Esophagus squamous epithelium (tissue), 5 donors: ENCODE measurements around the gene FAM227B. TPM values are rescaled to one million over a fixed set of nuclear protein-coding genes. Genes with fewer than 3 reads are reported as not detected.
"Not testable (repeated sequence)": the region's sequence is repeated elsewhere in the genome, so short reads cannot be mapped to it uniquely, and the experiment has no call there.

Experiments used
- DNase-seq: peaks from one replicate; lab custom pipeline; 2025; lab: John Stamatoyannopoulos, UW
- H3K27ac ChIP-seq, 4 donors: fragments of 200-600 bp; sonication (generic); one replicate each; pipeline ENCODE4 v1.5.1; 2016 to 2019; ENCODE audit warnings: mild to moderate bottlenecking in 1 of 4
- H3K27me3 ChIP-seq, 4 donors: fragments of 200-600 bp; sonication (generic); 1 replicate in 3 of 4; 2 replicates in 1 of 4; pipeline versions ENCODE4 v1.5.1 to v1.6.0; 2017 to 2021; ENCODE audit warnings: antibody characterized with exemption in 1 of 4
- H3K36me3 ChIP-seq, 3 donors: fragments of 200-600 bp; sonication (generic); one replicate each; pipeline ENCODE4 v1.5.1; 2016 to 2019
- H3K4me1 ChIP-seq, 3 donors: fragments of 200-600 bp; sonication (generic); one replicate each; pipeline ENCODE4 v1.5.1; 2017 to 2019
- H3K4me3 ChIP-seq, 4 donors: fragments of 200-600 bp; sonication (generic); 1 replicate in 3 of 4; 2 replicates in 1 of 4; pipeline ENCODE4 v1.5.1; 2016 to 2019; ENCODE audit warnings: mild to moderate bottlenecking in 2 of 4, moderate library complexity in 1 of 4
- H3K9me3 ChIP-seq, 3 donors: fragments of 200-600 bp; sonication (generic); one replicate each; pipeline ENCODE4 v1.5.1; 2016 to 2019
- POLR2A ChIP-seq, 4 donors: fragments of 450-650 bp; IDR thresholded peaks; one replicate each; pipeline ENCODE4 v1.6.1; 2017; ENCODE audit warnings: antibody characterized with exemption in 4 of 4, mild to moderate bottlenecking in 4 of 4, moderate library complexity in 3 of 4
- WGBS, 2 donors: methylation state at CpG; one replicate each; pipeline ENCODE4 v1.1.5; 2018; 5-methylcytosine and 5-hydroxymethylcytosine counted together
- intact Hi-C: fragments of 100-400 bp; cut with DNase I; formaldehyde crosslinking; loops from one replicate; pipeline ENCODE4 v1.15.0; 2022
- total RNA-seq, 4 donors: library from RNA; depleted of rRNA; stranded (reverse); fragments of >200 nt; gene quantifications; one replicate each; pipeline ENCODE4 v1.1.0, GENCODE V29; 2016
- TF ChIP-seq, protein P1 (sequence below), 6 experiments: fragments of 450-650 bp in 4 of 6; fragments of 200-600 bp in 2 of 6; sonication (generic) in 2 of 6; IDR thresholded peaks; one replicate each; pipeline ENCODE4 v1.5.1; 2016 to 2019; ENCODE audit warnings: antibody characterized with exemption in 6 of 6, mild to moderate bottlenecking in 4 of 6, moderate library complexity in 4 of 6
- donor health status: DM: yes; HTN: yes; CAD: no.

FAM227B gene
- total RNA-seq, 4 donors from 2014 or later: 0.80 to 4.4 (median 1.6) TPM

DNA sequence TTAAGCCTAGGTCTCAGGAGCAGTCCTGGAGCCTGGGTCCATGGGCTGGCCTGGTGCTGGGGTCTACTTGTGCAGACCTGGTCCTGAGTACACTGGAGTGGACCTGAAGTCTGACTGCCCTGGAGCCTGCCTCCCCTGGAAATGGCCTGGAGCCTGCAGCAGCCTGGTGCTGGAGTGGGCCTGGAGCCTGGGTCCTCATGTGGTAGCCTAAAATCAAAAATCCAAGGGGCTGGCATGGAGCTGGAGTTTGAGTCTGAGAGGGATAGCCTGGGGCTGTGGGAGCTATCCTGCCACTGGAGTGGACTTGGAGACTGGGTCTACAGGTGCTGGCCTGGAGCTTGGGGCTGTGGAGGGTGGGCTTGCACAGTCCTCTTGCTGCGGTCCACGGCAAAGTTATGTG, 15.0 kb downstream of the FAM227B start:
- intact Hi-C loops: no loop called here
- Histone ChIP-seq H3K36me3 (no peaks in the 10 kb centered on the region), H3K4me1 (no peaks in the 10 kb centered on the region), H3K4me3 (no peak overlapping the region), H3K27ac (no peak overlapping the region), H3K27me3 (no peaks in the 10 kb centered on the region), H3K9me3 (peaks cover 0 to 8% (median 5%) of the 10 kb centered on the region in 3 donors)
- WGBS, 2 donors: 90 to 97% methylated on average over 2 of the region's 2 CpGs
- DNase-seq: no peak
- TF ChIP-seq, protein P1, sequence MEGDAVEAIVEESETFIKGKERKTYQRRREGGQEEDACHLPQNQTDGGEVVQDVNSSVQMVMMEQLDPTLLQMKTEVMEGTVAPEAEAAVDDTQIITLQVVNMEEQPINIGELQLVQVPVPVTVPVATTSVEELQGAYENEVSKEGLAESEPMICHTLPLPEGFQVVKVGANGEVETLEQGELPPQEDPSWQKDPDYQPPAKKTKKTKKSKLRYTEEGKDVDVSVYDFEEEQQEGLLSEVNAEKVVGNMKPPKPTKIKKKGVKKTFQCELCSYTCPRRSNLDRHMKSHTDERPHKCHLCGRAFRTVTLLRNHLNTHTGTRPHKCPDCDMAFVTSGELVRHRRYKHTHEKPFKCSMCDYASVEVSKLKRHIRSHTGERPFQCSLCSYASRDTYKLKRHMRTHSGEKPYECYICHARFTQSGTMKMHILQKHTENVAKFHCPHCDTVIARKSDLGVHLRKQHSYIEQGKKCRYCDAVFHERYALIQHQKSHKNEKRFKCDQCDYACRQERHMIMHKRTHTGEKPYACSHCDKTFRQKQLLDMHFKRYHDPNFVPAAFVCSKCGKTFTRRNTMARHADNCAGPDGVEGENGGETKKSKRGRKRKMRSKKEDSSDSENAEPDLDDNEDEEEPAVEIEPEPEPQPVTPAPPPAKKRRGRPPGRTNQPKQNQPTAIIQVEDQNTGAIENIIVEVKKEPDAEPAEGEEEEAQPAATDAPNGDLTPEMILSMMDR (IDR thresholded peaks at IDR 0.05): no peak
- no peak for TF ChIP-seq POLR2A (IDR thresholded peaks at IDR 0.05)

DNA sequence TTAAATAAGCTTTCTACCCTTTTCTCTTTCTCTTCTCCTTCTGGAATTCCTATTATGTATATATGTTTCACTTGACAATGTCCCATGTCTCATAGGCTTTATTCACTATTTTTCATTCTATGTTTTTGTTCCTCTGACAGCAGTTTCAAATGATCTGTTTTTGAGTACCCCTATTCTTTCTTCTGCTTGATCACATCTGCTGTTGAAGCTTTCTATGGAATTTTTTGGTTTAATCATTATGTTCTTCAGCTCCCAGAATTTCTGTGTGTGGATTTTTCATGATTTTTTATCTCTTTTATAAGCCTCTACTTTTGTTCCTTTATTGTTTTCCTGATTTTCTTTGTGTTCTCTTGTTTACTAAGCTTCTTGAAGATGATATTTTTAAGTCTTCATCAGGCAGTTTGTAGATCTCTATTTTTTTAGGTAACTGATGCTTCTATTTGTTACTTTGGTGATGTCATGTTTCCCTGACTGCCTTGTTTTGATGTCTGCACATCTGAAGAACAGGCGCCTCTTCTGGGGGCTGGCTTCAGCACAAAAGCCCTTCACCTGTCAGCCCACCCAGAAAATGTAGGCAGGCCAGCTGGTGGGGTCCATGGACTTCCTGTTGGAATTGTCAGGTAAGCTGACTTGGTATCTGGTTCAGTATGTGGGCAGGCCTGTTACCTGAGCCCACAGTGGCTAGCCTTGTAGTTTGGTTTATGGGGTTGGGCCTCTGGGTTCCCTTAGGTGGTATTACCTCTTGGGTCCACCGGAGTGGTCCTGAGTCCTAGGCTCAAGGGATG, 15.8 kb downstream of the FAM227B start:
- no peak for TF ChIP-seq POLR2A (IDR thresholded peaks at IDR 0.05)
- TF ChIP-seq, protein P1 (IDR thresholded peaks at IDR 0.05): no peak
- H3K36me3 ChIP-seq: no peaks in the 10 kb centered on the region
- WGBS, 2 donors: 80% methylated on average over 1 of the region's 2 CpGs; no CpG with 5 or more reads in 1 of the 2 donors
- peaks cover 0 to 16% (median 10%) of the 10 kb centered on the region in 3 donors for H3K9me3 ChIP-seq
- H3K4me1 ChIP-seq: no peaks in the 10 kb centered on the region
- no peak for DNase-seq
- H3K27ac ChIP-seq: no peak overlapping the region
- H3K27me3 ChIP-seq: no peaks in the 10 kb centered on the region
- H3K4me3 ChIP-seq: no peak overlapping the region
- intact Hi-C loops: no loop called here

DNA sequence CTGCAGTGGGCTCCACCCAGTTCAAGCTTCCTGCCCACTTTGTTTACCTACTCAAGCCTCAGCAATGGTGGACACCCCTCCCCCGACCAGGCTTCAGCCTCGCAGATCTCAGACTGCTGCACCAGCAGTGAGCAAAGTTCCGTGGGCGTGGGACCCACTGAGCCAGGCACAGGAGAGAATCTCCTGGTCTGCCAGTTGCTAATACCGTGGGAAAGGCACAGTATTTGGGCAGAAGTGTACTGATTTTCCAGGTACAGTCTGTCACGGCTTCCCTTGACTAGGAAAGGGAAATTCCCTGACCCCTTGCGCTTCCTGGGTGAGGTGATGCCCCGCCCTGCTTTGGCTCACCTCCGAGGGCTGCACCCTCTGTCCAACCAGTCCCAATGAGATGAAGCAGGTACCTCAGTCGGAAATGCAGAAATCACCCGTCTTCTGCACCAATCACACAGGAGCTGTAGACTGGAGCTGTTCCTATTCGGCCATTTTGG, 27.7 kb downstream of the FAM227B start:
- H3K27me3 ChIP-seq, DNase-seq, H3K9me3 ChIP-seq, intact Hi-C loops, H3K27ac ChIP-seq, H3K4me3 ChIP-seq, H3K4me1 ChIP-seq, H3K36me3 ChIP-seq: not testable (repeated sequence)
- 81 to 91% methylated on average over 6 to 7 of the region's 12 CpGs for whole genome bisulfite sequencing, 2 donors

DNA sequence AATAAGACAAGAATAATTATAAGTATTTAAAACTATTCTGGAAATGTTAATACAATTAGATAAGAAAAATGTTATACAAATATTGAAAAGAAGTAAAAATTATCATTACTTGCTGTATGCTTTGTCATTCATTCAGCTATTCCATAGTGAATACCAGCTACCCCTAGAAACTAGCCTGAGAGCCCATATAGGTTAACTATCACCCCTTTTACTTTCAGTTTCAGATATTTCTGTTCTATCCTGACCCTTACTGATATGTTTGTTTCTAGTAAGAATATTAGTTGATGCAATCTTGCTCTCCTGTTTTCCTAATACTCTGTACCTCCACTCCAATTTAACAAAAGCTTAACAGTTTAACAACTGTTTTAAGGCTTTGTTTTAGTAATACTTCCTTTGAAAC, 31.6 kb downstream of the FAM227B start:
- TF ChIP-seq POLR2A (IDR thresholded peaks at IDR 0.05): no peak
- TF ChIP-seq, protein P1 (IDR thresholded peaks at IDR 0.05): no peak
- no peak overlapping the region for H3K27ac ChIP-seq
- intact Hi-C loops: no loop called here
- no peaks in the 10 kb centered on the region for H3K9me3 ChIP-seq
- no peaks in the 10 kb centered on the region for H3K4me1 ChIP-seq
- H3K4me3 ChIP-seq: no peak overlapping the region
- DNase-seq: no peak
- no peaks in the 10 kb centered on the region for H3K27me3 ChIP-seq
- no peaks in the 10 kb centered on the region for H3K36me3 ChIP-seq

DNA sequence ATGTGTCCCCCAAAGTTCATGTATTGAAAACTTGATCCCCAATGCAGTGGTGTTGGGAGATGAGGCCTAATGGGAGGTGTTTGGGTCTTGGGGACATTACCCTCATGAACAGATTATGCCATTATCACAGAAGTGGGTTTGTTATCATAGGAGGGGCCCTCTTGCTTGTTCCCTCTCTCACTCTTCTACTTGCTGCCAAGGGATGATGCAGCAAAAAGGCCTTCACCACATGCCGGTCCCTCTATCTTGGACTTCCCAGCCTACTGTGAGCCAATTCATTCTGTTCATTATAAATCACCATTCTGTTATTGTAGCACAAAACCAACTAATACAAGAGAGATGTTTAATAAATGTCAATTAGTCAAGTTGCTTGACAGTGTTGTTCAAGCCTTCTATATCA, 47.2 kb downstream of the FAM227B start:
- intact Hi-C loops: no loop called here
- no peak for TF ChIP-seq POLR2A (IDR thresholded peaks at IDR 0.05)
- TF ChIP-seq, protein P1 (IDR thresholded peaks at IDR 0.05): no peak

More for the DNA sequence above, 47.2 kb downstream of the FAM227B start:
- Histone ChIP-seq H3K9me3 (peaks cover 0 to 3% (median 0%) of the 10 kb centered on the region in 3 donors), H3K27me3 (no peaks in the 10 kb centered on the region), H3K27ac (no peak overlapping the region), H3K4me3 (no peak overlapping the region), H3K4me1 (no peaks in the 10 kb centered on the region), H3K36me3 (no peaks in the 10 kb centered on the region)
- DNase-seq: no peak
- 92 to 100% methylated on average over 1 of the region's 1 CpG for WGBS, 2 donors
